HG03558 (cell line): ENCODE measurements around the gene NPIPA8.
"Not testable (repeated sequence)": the region's sequence is repeated elsewhere in the genome, so short reads cannot be mapped to it uniquely, and the experiment has no call there.

Experiments used
- ATAC-seq: cut with Tn5 transposase; IDR thresholded peaks from one replicate; pipeline ENCODE4 v1.9.1; 2021; ENCODE audit warnings: moderate number of reproducible peaks; ENCODE audit not compliant: unreplicated experiment; ENCODE audit errors: extremely low read depth

Gene NPIPA8

DNA sequence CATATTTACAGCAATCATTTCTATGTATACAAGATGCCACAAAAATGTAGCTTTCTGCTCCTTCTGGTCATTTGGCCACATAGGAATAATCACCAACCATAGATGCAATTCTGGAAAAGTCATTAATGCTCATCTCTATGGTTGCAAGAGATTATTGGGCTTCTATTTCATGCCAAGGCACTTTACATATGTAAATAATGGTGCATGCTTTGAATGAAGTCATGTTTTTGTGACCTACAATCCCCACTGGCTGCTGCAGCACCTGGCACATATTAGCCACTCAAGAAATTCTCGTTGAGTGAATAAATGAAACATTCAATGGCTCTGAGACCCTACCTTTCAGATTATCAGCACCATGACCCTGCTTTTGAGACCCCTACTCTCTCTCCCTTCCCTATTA, 50.2 kb downstream of the NPIPA8 start:
- ATAC-seq: not testable (repeated sequence)

DNA sequence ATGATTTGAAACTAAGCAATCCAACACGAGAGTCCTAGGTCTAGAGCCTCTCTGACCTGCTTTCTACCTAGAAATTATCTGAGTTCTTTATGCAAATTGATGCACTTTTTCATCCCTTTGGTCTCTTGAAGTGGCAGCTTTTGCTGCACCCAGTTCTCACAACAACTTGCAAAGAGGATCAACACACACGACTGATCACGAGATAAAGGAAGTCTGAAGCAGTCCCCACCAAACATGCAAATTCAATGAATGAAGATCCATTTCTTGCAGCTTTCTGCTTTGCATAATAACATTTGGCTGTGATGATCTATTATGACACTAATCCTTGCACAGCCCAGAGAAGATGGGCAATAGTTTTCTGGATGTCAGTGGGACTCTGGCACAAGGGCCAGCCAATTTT, 56.2 kb downstream of the NPIPA8 start:
- not testable (repeated sequence) for ATAC-seq

GRCh38 chr16:18276756-18277155, 59.8 kb downstream of the NPIPA8 start:
- ATAC-seq: not testable (repeated sequence)

GRCh38 chr16:18270171-18270570, 66.4 kb downstream of the NPIPA8 start:
- not testable (repeated sequence) for ATAC-seq
